ENCODE measurements around the gene CLRN1. TPM values are rescaled to one million over a fixed set of nuclear protein-coding genes. Genes with fewer than 3 reads are reported as not detected.
A peak's percentile ranks its signal among the peaks of the same experiment; 100 is the strongest.

The CLRN1 gene
- total RNA-seq, 1 donor from 2014 or later: not detected

DNA sequence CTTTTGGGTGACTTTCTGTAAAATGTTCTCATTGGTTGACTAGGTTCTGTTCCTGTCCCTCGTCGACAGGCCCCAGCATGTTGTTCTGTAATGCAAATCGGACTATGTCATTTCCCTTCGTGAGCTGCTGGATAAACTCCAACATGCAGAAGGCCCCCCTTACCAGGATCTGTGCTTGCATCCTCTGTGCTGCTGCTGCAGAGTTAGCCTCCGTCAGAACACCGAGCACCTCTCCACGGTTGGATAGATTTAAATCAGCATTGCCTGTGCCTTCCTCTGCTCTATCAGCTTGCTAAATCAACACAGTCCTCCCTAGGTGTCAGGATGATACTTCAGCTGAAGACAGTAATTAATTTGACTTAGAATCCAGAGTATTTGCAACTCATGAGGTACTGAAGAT is 54.6 kb downstream of the CLRN1 start:
- DNase-seq: no peak

DNA sequence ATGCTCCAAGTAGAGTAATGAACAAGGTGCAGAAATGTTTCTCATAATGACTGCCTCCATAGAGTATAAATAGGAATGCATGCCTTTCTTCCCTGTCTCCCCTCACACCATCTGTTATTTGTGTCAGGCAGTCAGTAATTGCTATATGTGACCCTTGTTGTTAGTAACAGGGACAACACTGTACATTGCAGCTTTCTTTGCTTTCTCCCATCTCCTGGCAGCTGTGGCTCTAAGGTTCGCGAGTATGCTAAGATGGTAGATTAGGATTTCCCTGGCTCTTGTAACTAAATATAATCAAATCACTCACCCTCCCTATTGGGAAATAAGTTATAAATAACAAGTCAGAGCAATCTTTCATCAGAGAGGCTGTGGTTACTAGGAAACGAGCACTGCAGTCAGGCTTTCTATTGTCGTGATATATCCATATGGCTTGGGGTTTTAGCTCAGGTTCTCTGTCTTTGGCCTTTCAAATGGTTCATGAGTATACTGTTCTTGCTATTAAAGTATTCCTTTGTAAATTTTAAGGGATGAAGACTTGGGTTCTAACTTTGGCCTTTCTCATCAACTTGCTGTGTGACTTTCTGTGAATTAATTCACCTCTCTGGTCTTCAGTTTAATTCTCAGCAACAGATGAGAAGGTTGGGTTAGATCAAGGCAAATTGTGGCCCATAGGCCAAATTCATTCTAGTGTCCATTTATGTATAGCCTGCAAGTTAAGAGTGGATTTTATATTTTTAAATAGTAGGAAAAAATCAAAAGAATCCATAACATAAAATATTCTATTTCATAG is 59.2 kb downstream of the CLRN1 start:
- no peak for DNase-seq

DNA sequence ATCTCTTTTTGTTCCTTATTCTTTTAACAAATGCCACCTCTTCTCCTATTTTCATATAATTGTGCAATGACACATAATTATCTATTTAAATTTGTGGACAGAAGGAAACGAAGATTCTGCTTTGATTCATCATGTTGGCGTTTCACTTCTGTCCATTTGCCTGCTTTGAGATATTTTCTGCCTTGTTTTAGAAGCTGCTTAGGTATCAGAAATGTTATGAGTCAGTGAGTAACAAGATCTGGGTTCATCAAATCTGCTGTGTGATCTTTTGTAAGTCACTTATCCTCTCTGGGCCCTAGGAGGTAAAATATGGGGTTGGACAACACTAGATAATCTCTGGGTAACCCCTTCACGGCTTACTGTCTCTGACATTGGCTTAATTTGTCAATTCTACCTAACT is 60.0 kb downstream of the CLRN1 start:
- DNase-seq: no peak

DNA sequence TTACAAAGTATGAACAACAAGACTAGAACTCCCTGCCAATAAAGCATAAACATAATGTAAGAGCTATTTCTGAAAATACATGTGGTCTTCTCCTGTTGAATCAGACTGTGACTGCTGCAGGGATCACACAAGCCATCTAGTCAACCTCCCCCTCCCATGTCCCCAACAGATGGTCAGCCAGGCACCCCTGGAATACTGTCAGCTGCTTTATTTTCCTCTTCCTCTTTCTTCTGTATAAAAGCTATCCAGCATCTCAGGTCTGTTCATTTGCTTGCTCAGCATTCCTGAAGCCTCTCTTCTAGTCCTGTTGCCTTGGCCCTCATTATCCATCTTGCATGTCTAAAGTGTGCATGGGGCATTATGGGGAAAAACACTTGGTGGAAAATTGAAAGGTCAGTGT is 60.8 kb downstream of the CLRN1 start:
- no peak for DNase-seq

DNA sequence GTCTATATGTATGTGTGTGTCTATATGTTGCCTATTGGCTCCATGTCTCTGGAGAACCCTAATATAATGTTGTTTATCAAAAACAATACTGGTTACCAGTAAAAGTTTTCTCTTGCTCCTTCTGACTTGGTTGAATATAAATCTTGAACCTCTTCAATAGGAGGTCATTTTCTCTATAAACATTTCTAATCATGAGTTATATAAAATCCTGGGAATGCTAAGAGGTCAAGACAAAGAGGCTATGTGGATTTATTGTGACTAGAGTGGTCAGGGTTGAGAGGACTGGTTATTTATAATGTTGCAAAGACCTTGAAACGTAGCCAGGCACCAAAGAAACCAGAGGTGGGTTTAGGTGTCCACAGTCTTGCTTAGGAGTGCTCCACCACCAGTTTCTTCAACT is 66.1 kb downstream of the CLRN1 start:
- no peak for DNase-seq

DNA sequence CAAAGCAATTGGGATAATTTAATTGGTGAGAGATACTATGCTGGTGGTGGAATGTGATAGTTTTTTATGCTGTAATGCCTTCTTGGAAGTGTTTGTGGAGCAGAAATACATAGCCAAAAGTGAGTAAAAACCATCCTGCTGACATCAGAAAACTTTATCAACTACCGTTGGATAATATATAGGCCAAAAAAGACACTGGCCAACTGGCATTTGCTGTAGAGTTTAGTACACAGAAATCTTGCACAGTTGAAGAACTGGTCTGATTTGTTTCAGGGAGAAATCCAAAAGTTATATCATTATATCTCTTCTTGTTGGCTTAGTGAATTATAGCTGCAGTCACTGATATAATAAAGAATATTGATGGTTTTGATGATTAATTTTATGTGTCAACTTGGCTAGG is 66.8 kb downstream of the CLRN1 start:
- DNase-seq: no peak

DNA sequence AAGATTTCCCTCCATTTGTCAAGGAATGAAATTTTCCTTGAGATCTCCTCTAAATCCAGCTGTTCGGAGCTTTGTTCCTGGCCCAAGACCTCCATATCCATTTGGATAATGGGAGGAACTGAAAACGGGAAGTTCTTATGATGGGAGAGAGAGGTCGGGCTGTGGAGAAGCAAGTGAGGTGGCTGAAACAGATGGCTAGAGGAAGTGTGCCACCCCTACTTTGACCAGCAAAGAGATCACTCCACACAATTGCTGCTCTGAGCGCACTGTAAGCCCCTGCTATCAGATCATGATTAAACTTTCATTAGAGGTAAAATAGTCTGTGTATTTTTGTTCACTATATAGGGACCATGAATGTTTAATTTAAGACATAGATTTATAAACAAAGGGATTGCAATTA is 67.2 kb downstream of the CLRN1 start, which contains the start of gene MINDY4B:
MINDY4B (minus strand) TSS at position 101 of the 400 bp plus-strand sequence; CDS start at position 101, 0 bp downstream.
- no peak for DNase-seq

DNA sequence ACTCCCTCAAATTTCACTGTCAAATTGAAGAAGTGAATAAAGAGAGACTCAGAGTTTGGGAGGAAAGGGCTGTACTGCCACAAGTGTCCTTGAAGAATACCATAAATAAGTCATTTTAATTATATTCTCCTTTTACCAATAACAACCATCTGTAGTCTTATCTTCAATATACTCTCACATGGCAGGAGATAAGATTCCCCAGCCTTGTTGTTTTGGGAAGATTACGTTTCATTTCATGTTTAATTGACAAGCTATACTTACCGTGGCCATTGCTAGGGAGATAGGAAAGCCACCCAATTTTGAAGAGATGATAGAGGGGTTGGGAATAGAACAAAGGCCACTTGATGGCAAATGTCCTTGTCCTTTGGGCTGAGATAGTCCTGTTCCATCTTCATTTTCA is 69.5 kb downstream of the CLRN1 start:
- no peak for DNase-seq

DNA sequence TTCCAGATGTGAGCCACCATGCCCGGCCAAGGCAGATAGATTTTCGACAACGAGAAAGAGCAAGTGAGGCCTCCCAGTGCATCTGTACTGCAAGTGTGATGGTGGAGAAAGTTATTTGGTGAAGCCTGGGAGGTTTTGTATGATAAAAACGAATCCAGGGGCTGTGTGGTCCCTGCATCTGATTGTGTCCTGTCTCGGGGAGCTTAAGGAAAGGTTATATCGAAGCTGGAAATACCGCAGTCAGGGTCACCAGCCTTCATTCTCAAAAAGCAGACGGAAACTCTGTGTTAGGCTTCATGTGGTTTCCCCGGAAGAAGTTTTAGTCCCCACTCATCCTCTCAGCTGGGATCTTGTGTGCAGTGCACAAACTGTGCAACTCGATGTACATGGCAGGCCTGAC is 70.7 kb downstream of the CLRN1 start:
- no peak for DNase-seq

DNA sequence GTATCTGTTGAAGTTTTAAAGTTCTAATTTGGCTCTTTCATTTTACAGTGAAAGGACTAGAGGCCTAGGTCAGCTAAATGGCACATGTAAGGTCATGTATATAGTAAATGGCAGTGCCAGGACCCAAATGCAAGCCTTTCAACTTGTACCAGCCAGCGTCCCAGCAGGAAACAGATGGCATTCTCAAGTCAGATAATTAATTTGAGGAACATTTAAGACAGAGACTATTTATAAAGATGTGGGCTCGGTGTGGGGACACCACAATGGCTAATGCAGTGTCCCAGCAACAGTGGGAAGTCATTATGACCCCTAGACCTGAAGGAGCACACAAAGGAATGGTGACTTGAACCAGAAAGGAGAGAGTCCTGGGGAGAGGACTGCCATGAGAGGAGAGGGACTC is 73.4 kb downstream of the CLRN1 start:
- no peak for DNase-seq

DNA sequence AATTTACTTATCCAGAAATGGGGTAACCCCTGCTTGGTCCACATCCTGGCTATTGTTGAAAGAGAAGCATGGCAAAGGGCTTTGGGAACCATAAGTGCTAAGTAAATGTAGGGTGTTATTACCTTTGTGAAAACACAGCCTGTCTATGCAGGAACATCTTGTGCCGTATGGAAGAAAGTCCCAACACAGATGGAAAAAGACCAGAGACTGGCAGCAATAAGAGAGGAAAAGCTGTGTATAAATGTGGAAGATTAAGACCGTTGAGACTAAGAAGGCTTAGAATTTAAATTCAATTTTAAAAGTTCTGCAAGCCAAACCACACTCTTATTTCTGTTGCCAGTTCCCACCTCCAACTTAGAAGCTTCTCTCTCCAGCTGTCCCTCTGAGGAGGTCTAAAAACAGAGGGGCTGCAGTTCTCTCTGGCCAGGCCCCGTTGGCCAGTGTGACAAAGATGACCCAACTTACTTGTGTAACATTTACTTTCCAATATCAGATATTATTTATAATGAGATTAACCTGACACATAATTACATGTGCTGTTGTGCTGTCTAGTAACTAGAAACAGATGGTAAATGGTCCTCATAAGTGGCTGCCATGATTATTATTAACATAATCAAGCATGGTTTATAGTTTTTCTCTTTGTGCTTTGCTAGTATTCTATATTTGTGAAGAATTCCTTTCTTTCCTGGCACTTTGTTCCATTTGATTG is 74.3 kb downstream of the CLRN1 start:
- no peak for DNase-seq

DNA sequence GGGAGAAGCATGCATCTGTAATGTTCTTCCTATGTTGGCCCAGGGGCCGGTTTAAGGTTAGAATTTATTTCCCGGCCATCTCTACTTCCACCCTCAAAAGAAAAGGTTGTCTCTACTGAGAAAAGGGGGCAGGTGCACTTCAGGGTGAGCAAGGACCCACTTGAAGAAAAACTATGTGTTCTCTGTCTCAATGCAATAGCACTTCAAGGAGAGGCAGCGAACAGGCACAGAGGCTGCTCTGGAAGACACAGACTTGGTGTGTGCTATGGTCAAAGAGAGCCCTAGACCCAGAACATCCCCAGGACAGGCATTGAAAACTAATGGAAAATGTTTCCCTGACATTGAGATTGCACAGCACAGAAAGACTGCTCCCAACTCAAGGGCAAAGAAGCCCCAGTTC is 74.9 kb downstream of the CLRN1 start:
- no peak for DNase-seq

DNA sequence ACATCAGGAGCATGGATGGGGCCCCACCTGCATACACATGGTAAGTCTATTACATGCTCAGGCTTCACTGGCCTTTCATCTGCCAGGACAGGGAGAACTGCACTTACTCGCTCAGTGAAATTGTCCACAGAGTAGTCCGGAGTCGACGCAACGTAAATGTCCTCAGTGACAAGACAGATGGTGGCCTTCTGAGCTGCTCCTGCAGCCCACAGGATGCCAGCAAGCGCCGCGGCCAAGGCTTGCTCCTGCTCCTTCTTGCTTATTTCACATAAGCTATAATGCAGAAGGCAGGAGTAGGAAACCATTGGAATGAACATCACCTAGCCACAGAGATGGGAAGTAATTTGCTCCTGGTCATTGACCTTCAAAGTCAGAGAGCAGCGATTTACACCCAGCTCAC is 81.7 kb downstream of the CLRN1 start:
- no peak for DNase-seq

DNA sequence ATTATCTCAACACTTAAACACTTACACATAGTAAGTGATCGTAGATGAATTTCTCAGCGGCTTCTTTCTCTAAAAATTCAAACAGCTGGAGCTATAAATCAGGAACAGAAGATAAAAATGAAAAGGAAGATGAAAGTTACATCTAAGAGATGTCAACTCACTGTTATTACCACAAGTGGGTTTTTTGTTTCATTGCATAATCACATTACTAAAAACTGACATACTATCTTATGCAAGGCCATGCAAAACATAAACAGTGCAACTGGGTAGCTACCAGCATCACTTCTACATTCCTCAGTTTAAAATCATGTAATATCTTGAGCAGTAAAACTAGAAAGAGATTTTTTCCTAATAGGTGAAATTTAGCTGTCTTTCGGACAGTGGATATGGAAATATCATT is 82.2 kb downstream of the CLRN1 start:
- DNase-seq: no peak

DNA sequence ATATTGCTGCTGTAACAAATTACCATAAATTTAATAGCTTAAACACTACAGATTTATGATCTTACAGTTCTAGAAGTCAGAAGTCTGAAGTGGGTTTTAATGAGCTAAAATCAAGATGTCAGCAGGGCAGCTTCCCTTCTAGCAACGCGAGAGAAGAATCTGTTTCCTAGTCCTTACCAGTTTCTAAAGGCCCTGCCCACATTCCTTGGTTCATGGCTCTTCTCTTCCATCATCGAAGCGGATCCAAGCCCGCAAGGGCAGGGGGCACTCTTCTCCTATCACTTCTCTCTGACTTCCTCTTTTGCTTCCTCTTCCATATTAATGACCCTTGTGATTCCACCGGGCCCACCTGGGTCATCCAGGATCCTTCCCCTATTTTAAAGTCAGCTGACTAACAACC is 83.4 kb downstream of the CLRN1 start:
- no peak for DNase-seq

DNA sequence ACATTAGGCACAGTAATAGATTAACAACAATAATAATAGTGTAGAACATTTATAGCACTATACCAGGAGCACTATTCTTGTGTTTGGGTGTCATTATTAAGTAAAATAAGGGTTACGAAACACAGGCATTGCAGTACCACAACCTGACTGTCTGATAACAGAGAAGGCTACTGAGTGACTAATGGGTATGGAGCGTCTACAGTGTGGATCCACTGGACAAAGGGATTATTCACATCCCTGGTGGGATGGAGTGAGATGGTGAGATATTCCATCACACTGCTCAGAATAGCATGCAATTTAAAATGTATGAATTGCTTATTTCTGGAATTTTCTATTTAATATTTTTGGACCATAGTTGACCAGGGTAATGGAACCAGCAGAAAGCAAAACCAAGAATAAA is 85.5 kb downstream of the CLRN1 start:
- no peak for DNase-seq

DNA sequence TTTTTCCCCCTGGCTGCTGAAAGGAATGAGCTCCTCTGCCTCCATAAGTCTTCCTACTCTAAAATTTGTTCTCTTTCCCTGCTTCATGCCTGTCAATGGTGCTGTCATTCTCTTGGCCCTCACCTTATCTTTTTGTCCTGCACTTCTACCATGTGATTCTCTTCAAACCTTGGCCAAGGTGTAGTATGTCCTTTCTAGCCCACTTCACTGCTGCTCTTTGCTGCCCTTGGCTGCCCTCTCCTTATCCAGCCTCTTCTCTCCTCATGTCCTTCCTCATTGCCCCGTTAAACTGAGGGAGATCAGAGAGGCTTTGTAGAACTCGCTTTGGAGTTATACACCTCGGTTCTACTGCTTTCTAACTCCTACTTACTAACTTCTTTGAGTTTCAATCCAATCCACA is 87.0 kb downstream of the CLRN1 start:
- DNase-seq: no peak

DNA sequence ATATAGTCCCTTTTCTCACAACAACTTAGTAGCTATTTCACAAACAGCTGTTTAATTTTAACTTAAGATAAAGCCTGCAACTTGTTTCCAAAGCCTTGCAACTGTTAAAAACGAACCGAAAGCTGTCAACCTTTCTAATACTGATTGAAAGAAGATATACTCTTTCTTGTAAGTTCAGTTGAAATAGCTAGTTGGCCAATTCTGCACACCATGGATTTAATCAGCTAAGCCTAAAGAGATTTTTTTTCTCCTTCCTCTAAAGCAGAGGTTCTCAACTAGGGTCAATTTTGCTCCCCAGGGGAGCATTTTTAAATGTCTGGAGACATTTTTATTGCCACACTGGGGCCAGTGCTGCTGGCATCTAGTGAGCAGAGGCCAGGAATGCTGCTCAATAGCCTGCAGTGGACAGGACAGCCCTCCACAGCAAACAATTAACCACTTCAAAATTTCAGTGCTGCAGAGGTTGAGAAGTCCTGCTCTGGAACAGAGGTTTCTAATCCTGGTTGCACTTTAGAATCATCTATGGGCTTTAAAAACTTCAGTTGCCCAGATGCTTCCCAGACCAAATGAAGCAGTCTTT is 93.4 kb downstream of the CLRN1 start:
- no peak for DNase-seq

DNA sequence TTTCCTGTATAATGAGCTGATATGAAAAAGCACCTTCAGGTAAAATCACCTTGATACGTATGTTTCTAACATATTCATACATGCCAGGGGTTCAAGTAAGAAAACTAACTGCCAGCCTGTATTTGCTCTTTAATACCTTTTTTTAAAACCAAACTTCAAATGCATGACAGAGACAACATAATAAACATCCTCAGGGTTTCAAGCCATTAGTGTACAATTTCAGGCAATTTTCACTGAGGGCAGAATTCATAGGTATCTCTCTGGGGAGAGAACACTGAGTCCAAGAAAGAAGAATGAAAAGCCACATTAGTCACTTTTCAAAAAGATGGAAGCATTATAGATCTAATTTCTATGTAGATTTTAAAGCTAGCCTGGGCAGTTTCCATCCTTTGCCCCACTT is 94.2 kb downstream of the CLRN1 start:
- DNase-seq: no peak

DNA sequence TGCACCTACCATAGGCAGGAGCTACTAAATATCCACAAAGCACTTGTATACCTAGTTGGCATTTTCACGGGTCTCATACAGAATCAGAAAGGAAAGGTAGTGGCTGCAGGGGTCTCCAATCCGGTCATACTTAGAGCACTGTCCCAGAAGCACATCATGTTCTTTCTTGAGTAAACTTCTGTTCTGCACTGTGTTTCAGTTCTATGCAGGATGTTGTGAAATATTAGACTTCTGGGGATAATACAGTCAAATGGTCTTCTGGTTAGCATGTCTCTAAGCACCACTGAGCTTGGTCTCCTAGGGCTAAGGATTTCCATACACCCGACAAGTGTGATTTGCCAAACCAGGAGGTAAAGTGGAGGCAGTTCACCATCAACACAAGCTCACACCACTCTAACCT is 95.2 kb downstream of the CLRN1 start:
- no peak for DNase-seq

DNA sequence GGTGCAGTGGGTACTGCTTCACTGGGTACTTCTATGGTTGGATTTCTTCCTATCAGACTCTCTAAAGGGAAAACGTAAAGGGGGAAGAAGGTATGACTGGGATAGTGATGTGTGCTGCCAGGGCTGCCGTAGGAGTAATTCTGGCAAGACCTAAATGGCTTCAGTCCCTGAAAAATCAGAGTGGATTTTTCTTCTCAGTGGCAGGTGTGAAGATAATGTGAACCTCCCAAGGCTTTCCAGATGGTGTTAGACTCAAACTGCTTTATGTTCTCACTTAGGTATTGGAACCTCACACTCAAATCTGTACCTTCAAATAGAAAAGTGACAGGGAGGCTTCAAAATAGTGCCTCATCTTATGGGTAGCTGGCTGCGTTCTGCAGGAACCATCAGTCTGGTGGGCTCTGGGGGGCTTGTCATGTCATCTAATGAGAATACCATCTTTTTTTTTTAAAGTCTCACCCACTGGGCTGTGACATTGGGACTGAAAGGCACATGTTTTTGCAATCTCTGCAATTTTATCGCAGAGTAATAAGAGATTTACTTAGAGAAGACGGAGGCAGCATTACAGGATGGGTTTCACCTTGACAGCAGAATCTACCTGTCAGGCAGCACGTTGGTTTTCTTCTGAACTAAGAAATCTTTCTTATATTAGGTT is 95.8 kb downstream of the CLRN1 start:
- DNase-seq: peak; percentile 7
